Liver (tissue), 9 donors: ENCODE measurements around the gene GALR2. TPM values are rescaled to one million over a fixed set of nuclear protein-coding genes. Genes with fewer than 3 reads are reported as not detected.

Experiments
- DNase-seq: peaks from one replicate; pipeline ENCODE4 v3.0.0-alpha.2; 2017; ENCODE audit warnings: low spot score
- H3K27ac ChIP-seq, 2 donors: one replicate each; pipeline ENCODE4 v1.7.0; 2013; ENCODE audit warnings: inconsistent platforms in 2 of 2, low read length in 2 of 2, control low read depth in 1 of 2, low read depth in 1 of 2, mild to moderate bottlenecking in 1 of 2
- H3K27me3 ChIP-seq, 4 donors: one replicate each; pipeline versions ENCODE4 v1.6.1 to v1.7.0; 2013; ENCODE audit warnings: low read length in 3 of 4, inconsistent platforms in 1 of 4, mild to moderate bottlenecking in 1 of 4, moderate library complexity in 1 of 4; ENCODE audit not compliant: control insufficient read depth in 4 of 4, insufficient read depth in 4 of 4
- H3K36me3 ChIP-seq, 4 donors: one replicate each; pipeline versions ENCODE4 v1.6.1 to v1.7.0; 2013; ENCODE audit warnings: low read length in 3 of 4, mild to moderate bottlenecking in 3 of 4, low read depth in 1 of 4, moderate library complexity in 1 of 4; ENCODE audit not compliant: control insufficient read depth in 4 of 4, insufficient read depth in 3 of 4
- H3K4me1 ChIP-seq, 4 donors: one replicate each; pipeline versions ENCODE4 v1.6.1 to v1.7.0; 2013; ENCODE audit warnings: low read length in 3 of 4, mild to moderate bottlenecking in 3 of 4, moderate library complexity in 1 of 4; ENCODE audit not compliant: control insufficient read depth in 4 of 4, insufficient read depth in 4 of 4
- H3K4me3 ChIP-seq, 3 donors: one replicate each; pipeline versions ENCODE4 v1.6.1 to v1.7.0; 2013; ENCODE audit warnings: low read length in 3 of 3, control low read depth in 1 of 3, low read depth in 1 of 3, mild to moderate bottlenecking in 1 of 3
- H3K9ac ChIP-seq, 2 donors: one replicate each; pipeline ENCODE4 v1.7.0; 2013; ENCODE audit warnings: low read length in 2 of 2, mild to moderate bottlenecking in 2 of 2, moderate library complexity in 2 of 2, control low read depth in 1 of 2, low read depth in 1 of 2
- H3K9me3 ChIP-seq, 4 donors: one replicate each; pipeline versions ENCODE4 v1.6.1 to v1.7.0; 2013; ENCODE audit warnings: low read length in 3 of 4; ENCODE audit not compliant: control insufficient read depth in 4 of 4
- ATF3 ChIP-seq: IDR thresholded peaks from 2 replicates; pipeline ENCODE4 v1.6.1; 2016; ENCODE audit warnings: antibody characterized with exemption
- CTCF ChIP-seq: fragments of 150-350 bp; IDR thresholded peaks from 2 replicates; pipeline ENCODE4 v1.5.1; 2017; ENCODE audit warnings: improper control_type of control experiment, low read depth, low read length; ENCODE audit not compliant: missing input control
- EGR1 ChIP-seq, 2 donors: IDR thresholded peaks; 2 replicates each; pipeline ENCODE4 v1.6.1; 2016 to 2018; ENCODE audit warnings: antibody characterized with exemption in 2 of 2, low read depth in 2 of 2
- FOXA1 ChIP-seq: IDR thresholded peaks from 2 replicates; pipeline ENCODE4 v1.6.1; 2016; ENCODE audit warnings: antibody characterized with exemption
- FOXA2 ChIP-seq: IDR thresholded peaks from 2 replicates; pipeline ENCODE4 v1.6.1; 2016; ENCODE audit warnings: antibody characterized with exemption
- GABPA ChIP-seq, 2 donors: IDR thresholded peaks in 1 of 2; conservative IDR thresholded peaks in 1 of 2; 2 replicates each; pipeline ENCODE4 v1.6.1; 2016; ENCODE audit warnings: antibody characterized with exemption in 2 of 2, mild to moderate bottlenecking in 1 of 2, moderate library complexity in 1 of 2
- HNF4A ChIP-seq, 2 donors: conservative IDR thresholded peaks; 2 replicates each; pipeline ENCODE4 v1.6.1; 2016; ENCODE audit warnings: antibody characterized with exemption in 2 of 2, mild to moderate bottlenecking in 2 of 2
- HNF4G ChIP-seq: IDR thresholded peaks from 2 replicates; pipeline ENCODE4 v1.6.1; 2016; ENCODE audit warnings: antibody characterized with exemption
- JUND ChIP-seq, 2 donors: IDR thresholded peaks; 2 replicates each; pipeline ENCODE4 v1.6.1; 2016; ENCODE audit warnings: antibody characterized with exemption in 2 of 2
- MAX ChIP-seq: IDR thresholded peaks from 2 replicates; pipeline ENCODE4 v1.6.1; 2016; ENCODE audit warnings: antibody characterized with exemption
- RAD21 ChIP-seq, 2 donors: IDR thresholded peaks; 2 replicates each; pipeline ENCODE4 v1.6.1; 2016; ENCODE audit warnings: antibody characterized with exemption in 2 of 2, mild to moderate bottlenecking in 2 of 2
- REST ChIP-seq: IDR thresholded peaks from 2 replicates; pipeline ENCODE4 v1.6.1; 2016; ENCODE audit warnings: antibody characterized with exemption, mild to moderate bottlenecking
- RXRA ChIP-seq, 2 donors: IDR thresholded peaks; 2 replicates each; pipeline ENCODE4 v1.6.1; 2017 to 2018; ENCODE audit warnings: antibody characterized with exemption in 2 of 2, mild to moderate bottlenecking in 1 of 2
- SP1 ChIP-seq: IDR thresholded peaks from 2 replicates; pipeline ENCODE4 v1.6.1; 2018; ENCODE audit warnings: antibody characterized with exemption, mild to moderate bottlenecking
- TAF1 ChIP-seq: conservative IDR thresholded peaks from 2 replicates; pipeline ENCODE4 v1.6.1; 2016; ENCODE audit warnings: antibody characterized with exemption, mild to moderate bottlenecking
- YY1 ChIP-seq: IDR thresholded peaks from 2 replicates; pipeline ENCODE4 v1.6.1; 2016; ENCODE audit warnings: antibody characterized with exemption, mild to moderate bottlenecking
- ZBTB33 ChIP-seq: IDR thresholded peaks from 2 replicates; pipeline ENCODE4 v1.6.1; 2016; ENCODE audit warnings: antibody characterized with exemption
- WGBS: extraction: QIAGEN DNeasy Blood & Tissue Kit; methylation state at CpG from one replicate; pipeline ENCODE4 v1.1.7; 2013; 5-methylcytosine and 5-hydroxymethylcytosine counted together
- polyA plus RNA-seq, 2 donors: library from polyadenylated mRNA; stranded (reverse) in 1 of 2; unstranded in 1 of 2; fragments of 200-250 nt in 1 of 2; fragments of >200 nt in 1 of 2; fragmentation: Nextera tagmentation in 1 of 2; extraction: Ambion mirVana in 1 of 2; gene quantifications; one replicate each; pipeline versions ENCODE4 v1.2.1 to v1.2.3, GENCODE V29; 2013 to 2015
- total RNA-seq, 2 donors: library from RNA; depleted of rRNA; stranded (reverse); fragments of >200 nt; gene quantifications; one replicate each; pipeline ENCODE4 v1.2.3, GENCODE V29; 2014
- donor health status: healthy.
- donor health status: healthy.
- donor health status: healthy.
- donor health status: healthy.
- donor health status: healthy.

GALR2 gene
- total and polyA plus RNA-seq, 4 donors, result 0.08 to 0.22 (median 0.14) TPM; not detected in 1

GRCh38 chr17:76091526-76092286 lies 17.1 kb downstream of the GALR2 start:
- no peaks in the 10 kb centered on the region for H3K9me3 ChIP-seq
- WGBS, result 78% methylated on average over 23 of the region's 23 CpGs
- peaks cover 17 to 67% (median 36%) of the 10 kb centered on the region in 4 donors for H3K36me3 ChIP-seq
- H3K9ac ChIP-seq, result no peak overlapping the region
- no peak overlapping the region for H3K27ac ChIP-seq
- H3K27me3 ChIP-seq, result no peaks in the 10 kb centered on the region
- DNase-seq, result no peak
- H3K4me1 ChIP-seq, result no peaks in the 10 kb centered on the region
- H3K4me3 ChIP-seq, result no peak overlapping the region
- no peak for TF ChIP-seq RXRA (IDR thresholded peaks at IDR 0.05)
- no peak for TF ChIP-seq FOXA2

GRCh38 chr17:76092526-76093413 lies 18.2 kb downstream of the GALR2 start:
- peak; percentile 30 for DNase-seq
- Histone ChIP-seq H3K9me3 (no peaks in the 10 kb centered on the region), H3K27me3 (no peaks in the 10 kb centered on the region), H3K36me3 (peaks cover 14 to 67% (median 37%) of the 10 kb centered on the region in 4 donors), H3K4me1 (no peaks in the 10 kb centered on the region), H3K27ac (no peak overlapping the region), H3K9ac (no peak overlapping the region), H3K4me3 (no peak overlapping the region)
- 97% methylated on average over 20 of the region's 20 CpGs for WGBS
- TF ChIP-seq ZBTB33 (no peak), JUND (IDR thresholded peaks at IDR 0.05) (no peak), FOXA2 (no peak), FOXA1 (no peak), SP1 (no peak), EGR1 (IDR thresholded peaks at IDR 0.05; ENCODE audit: low read depth in 2 of 2) (no peak), ATF3 (no peak), CTCF (no peak), GABPA (IDR thresholded peaks at IDR 0.05 in 1 of 2, conservative IDR thresholded peaks at IDR 0.05 in 1 of 2) (no peak), RXRA (IDR thresholded peaks at IDR 0.05) (no peak)

- no peak overlapping the region for H3K4me3 ChIP-seq
- no peaks in the 10 kb centered on the region for H3K9me3 ChIP-seq
- H3K27me3 ChIP-seq, result no peaks in the 10 kb centered on the region
- H3K9ac ChIP-seq, result no peak overlapping the region
- peaks cover 11 to 55% (median 32%) of the 10 kb centered on the region in 4 donors for H3K36me3 ChIP-seq
- no peak overlapping the region for H3K27ac ChIP-seq
- DNase-seq, result no peak
- no peaks in the 10 kb centered on the region for H3K4me1 ChIP-seq
- WGBS, result 90% methylated on average over 11 of the region's 11 CpGs
- TF ChIP-seq HNF4A (conservative IDR thresholded peaks at IDR 0.05) (no peak), ATF3 (no peak), JUND (IDR thresholded peaks at IDR 0.05) (no peak), YY1 (no peak), HNF4G (no peak), RAD21 (IDR thresholded peaks at IDR 0.05) (no peak), EGR1 (IDR thresholded peaks at IDR 0.05; ENCODE audit: low read depth in 2 of 2) (no peak), GABPA (IDR thresholded peaks at IDR 0.05 in 1 of 2, conservative IDR thresholded peaks at IDR 0.05 in 1 of 2) (no peak), TAF1 (no peak), FOXA2 (no peak), MAX (no peak), REST (no peak)
Observed at GRCh38 chr17:76094046-76094445, 19.5 kb downstream of the GALR2 start.
